Coronary artery (tissue), 2 donors: ENCODE results near the gene HTRA1.
A peak's percentile ranks its signal among the peaks of the same experiment; 100 is the strongest.

ENCODE experiments used
- DNase-seq: peaks from one replicate; pipeline ENCODE4 v3.0.0-alpha.2; 2017; ENCODE audit warnings: low spot score
- H3K27ac ChIP-seq, 2 donors: fragments of 200-600 bp; sonication (generic); one replicate each; pipeline ENCODE4 v1.5.1; 2016 to 2019
- H3K4me3 ChIP-seq: fragments of 200-600 bp; sonication (generic); 2 replicates; pipeline ENCODE4 v1.5.1; 2016; ENCODE audit warnings: mild to moderate bottlenecking, moderate library complexity
- TF ChIP-seq, protein P1 (sequence below): fragments of 200-600 bp; sonication (generic); IDR thresholded peaks from one replicate; pipeline ENCODE4 v1.5.1; 2019; ENCODE audit warnings: antibody characterized with exemption

HTRA1 gene

DNA sequence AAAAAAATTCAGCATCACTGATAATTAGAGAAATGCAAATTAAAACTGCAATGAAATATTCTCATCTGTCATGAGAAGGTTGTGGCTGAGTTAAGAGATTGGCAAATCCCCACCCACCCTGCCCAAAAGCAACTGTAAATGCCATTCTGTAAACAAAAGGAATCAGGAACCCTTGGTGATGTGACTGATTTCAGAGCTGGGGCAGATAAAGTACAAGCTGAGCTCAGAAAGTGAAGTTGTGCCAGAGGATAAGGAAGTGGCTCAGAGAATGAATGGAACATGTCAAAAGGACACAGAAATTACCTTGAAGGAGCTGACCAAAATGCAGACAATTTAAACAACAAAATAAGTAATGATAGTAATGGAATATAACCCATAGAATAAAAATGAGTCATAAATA lies 39.6 kb upstream of the HTRA1 start:
- DNase-seq: no peak

DNA sequence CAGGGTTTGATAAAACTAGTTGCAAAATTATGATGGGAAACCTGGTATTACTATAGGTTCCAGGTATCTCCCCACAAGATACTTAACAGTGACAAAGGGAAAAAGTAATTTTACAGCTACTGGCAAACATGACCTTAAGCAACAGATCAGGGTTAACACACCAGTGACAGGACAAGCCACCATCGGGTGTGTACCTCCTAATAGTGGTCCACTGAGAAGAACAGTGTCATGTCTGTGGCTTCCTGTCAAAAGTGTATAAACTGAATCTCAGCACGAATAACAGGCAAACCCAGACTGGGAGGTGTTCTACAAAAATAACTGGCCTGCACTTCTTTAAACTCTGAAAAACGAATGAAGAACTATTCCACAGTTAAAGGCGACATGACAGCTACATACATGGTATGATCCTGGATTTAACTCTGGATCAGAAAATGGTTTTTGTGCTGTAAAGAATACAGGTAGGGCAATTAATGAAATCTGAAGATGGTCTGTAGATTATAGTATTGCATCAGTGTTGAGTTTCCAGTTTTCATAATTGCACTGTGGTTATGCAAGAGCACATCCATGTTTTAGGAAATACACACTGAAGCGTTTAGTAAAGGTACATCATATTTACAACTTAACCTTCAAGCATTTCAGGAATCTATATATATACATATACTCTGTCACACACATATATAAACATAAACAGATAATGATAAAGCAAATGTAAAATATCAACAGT lies 38.9 kb upstream of the HTRA1 start:
- Histone ChIP-seq H3K4me3 (no peak overlapping the region), H3K27ac (no peak overlapping the region)
- no peak for DNase-seq
- TF ChIP-seq, protein P1, sequence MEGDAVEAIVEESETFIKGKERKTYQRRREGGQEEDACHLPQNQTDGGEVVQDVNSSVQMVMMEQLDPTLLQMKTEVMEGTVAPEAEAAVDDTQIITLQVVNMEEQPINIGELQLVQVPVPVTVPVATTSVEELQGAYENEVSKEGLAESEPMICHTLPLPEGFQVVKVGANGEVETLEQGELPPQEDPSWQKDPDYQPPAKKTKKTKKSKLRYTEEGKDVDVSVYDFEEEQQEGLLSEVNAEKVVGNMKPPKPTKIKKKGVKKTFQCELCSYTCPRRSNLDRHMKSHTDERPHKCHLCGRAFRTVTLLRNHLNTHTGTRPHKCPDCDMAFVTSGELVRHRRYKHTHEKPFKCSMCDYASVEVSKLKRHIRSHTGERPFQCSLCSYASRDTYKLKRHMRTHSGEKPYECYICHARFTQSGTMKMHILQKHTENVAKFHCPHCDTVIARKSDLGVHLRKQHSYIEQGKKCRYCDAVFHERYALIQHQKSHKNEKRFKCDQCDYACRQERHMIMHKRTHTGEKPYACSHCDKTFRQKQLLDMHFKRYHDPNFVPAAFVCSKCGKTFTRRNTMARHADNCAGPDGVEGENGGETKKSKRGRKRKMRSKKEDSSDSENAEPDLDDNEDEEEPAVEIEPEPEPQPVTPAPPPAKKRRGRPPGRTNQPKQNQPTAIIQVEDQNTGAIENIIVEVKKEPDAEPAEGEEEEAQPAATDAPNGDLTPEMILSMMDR: no peak

More for the DNA sequence above, 39.6 kb upstream of the HTRA1 start:
- H3K27ac ChIP-seq: no peak overlapping the region
- no peak overlapping the region for H3K4me3 ChIP-seq
- TF ChIP-seq, protein P1: no peak

DNA sequence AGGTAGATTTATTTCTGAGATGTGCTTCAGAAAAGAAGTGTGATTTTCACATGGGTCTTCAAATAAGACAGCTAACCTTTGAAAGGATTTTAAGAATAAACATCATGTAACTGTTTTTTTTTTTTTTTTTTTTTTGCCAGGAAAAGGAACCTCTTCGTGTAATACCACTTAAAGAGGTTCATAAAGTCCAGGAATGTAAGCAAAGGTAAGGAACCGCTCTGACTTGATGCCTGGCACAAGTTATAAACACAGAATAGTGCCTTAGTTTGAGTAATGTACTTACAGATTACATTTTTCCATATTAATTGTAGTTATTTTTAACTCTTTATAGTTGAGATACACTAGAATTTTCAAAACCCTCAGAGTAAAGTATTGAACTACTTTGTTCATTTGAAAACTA lies 37.3 kb upstream of the HTRA1 start:
- TF ChIP-seq, protein P1: no peak
- H3K27ac ChIP-seq: no peak overlapping the region
- H3K4me3 ChIP-seq: no peak overlapping the region
- no peak for DNase-seq

DNA sequence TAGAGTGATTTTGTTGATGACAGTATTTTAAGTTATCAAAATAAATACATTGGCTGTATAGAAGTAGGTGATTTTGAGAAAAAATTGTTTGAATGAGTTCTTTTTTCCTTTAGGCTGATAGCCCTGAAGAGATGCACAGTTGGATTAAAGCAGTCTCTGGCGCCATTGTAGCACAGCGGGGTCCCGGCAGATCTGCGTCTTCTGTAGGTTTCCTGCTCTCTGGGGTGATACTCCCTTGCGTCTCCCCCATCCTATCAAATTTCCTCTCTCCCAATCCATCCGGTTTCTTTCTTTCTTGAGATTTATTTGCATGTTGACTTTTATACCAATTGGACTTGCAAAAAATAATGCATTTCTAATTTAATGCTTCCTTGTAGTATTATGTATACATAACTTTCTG lies 34.5 kb upstream of the HTRA1 start:
- DNase-seq: no peak
- no peak overlapping the region for H3K4me3 ChIP-seq
- TF ChIP-seq, protein P1: no peak
- no peak overlapping the region for H3K27ac ChIP-seq

DNA sequence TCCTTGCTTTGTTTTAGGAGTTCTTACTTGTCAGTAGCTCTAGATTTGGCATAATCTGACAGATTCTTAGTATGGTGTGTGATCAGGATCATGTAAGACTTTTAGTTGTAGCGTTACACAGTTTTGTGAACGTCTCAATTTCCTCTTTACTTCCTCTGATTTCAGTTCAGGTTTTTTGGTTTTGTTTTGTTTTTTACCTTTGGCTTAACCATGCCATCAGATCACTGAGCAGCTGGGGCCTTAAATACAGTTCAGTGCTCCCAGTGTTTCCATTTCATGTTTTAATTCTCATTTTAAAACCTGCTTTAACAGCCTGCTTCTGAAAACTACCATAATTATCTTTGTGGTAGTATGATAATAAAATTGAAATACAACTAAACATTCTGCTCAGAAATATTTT lies 34.1 kb upstream of the HTRA1 start:
- H3K27ac ChIP-seq: no peak overlapping the region
- TF ChIP-seq, protein P1: no peak
- no peak overlapping the region for H3K4me3 ChIP-seq
- DNase-seq: no peak

DNA sequence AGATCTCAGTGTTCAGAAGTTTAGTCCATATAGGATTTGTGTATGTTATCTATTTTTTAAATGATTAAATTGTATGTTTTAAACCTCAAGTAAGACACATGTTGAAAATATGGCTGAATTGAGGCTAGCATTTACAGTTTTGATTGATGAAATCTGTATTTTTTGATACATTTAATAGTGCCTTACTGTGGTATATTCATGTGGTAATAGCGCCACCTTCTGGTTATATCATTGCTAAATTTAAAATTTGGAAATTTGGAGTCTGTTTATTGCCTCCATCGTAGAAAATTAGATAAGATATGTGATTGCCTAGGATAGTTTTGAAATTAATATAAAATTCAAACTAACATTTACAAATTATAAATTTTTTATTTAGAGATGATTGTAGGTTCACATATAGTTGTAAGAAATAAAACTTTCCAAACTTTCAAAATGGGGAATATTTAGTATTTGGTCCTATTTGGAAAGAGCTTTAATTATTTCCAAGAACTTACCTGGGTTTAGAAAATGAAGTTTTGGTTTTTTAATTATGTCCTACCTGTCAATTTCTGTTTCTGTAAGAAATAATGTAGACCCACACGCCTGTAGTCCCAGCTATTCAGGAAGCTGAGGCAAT lies 26.0 kb upstream of the HTRA1 start:
- no peak for DNase-seq
- Histone ChIP-seq H3K4me3 (no peak overlapping the region), H3K27ac (no peak overlapping the region)
- TF ChIP-seq, protein P1: peak; percentile 64

DNA sequence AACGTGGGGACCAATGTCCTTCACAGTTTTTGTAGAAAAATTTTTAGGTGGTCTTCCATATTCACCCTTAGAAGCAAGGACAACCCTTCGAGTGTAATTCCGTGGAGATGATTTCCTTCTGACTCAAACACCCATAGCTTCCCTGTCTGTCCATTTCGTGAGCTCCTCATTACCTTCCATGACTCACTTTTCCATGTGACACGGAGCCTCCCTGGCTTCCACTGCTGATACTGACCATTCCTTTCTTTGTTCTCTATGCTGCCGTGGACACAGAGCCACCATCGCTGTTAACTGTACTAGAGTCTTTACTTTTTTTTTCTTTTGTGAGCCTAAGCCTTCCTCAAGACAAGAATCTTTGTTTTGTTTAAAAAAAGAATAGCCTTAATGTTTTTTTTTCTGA lies 19.4 kb upstream of the HTRA1 start:
- TF ChIP-seq, protein P1: no peak
- Histone ChIP-seq H3K4me3 (no peak overlapping the region), H3K27ac (no peak overlapping the region)
- DNase-seq: no peak
